SK-N-SH (cell line): ENCODE results near the gene SLC10A2. TPM values are rescaled to one million over a fixed set of nuclear protein-coding genes. Genes with fewer than 3 reads are reported as not detected.

Source experiments
- CTCF ChIA-PET: fragments of 300-600, 350-600 bp; formaldehyde crosslinking; extraction: SDS; loops from one replicate; lab custom pipeline; 2021; lab: Yijun Ruan, JAX
- POLR2A ChIA-PET: fragments of 350-600 bp; sonication (Branson Sonifier 250); formaldehyde crosslinking; extraction: SDS; loops from one replicate; lab custom pipeline; 2020; ENCODE audit warnings: antibody characterized with exemption, inconsistent platforms; lab: Yijun Ruan, JAX
- DNase-seq: peaks from one replicate; pipeline ENCODE4 v3.0.0; 2012
- H2AFZ ChIP-seq: fragments of 200-600 bp; sonication (generic); 2 replicates; pipeline ENCODE4 v1.8.1; 2016; ENCODE audit warnings: antibody characterized with exemption, mild to moderate bottlenecking, low read depth
- H3F3A ChIP-seq: fragments of 200-600 bp; sonication (generic); replicated peaks from 2 replicates; pipeline ENCODE3; 2016; ENCODE audit warnings: antibody characterized with exemption, mild to moderate bottlenecking; ENCODE audit not compliant: insufficient read depth
- H3K27ac ChIP-seq, 2 experiments: fragments of 200-500 bp in 1 of 2; fragments of 200-600 bp in 1 of 2; sonication (Bioruptor generic) in 1 of 2; sonication (generic), shearing (Covaris generic) in 1 of 2; 2 replicates each; pipeline versions ENCODE4 v1.5.1 to v1.6.1; 2014 to 2016; ENCODE audit warnings: low read depth in 2 of 2, inconsistent platforms in 1 of 2, low read length in 1 of 2, mild to moderate bottlenecking in 1 of 2, mixed read lengths in 1 of 2
- H3K27me3 ChIP-seq: fragments of 200-600 bp; sonication (generic), shearing (Covaris generic); 2 replicates; pipeline ENCODE4 v1.6.1; 2016; ENCODE audit warnings: mixed run types; ENCODE audit not compliant: insufficient read depth
- H3K36me3 ChIP-seq, 2 experiments: fragments of 200-500 bp in 1 of 2; fragments of 200-600 bp in 1 of 2; sonication (Bioruptor generic) in 1 of 2; sonication (generic) in 1 of 2; replicated peaks in 1 of 2; 2 replicates each; pipeline versions ENCODE3 to v1.5.1; 2014 to 2016; ENCODE audit warnings: low read length in 1 of 2, mild to moderate bottlenecking in 1 of 2; ENCODE audit not compliant: insufficient read depth in 2 of 2, control insufficient read depth in 1 of 2
- H3K4me1 ChIP-seq, 2 experiments: fragments of 200-500 bp in 1 of 2; fragments of 200-600 bp in 1 of 2; sonication (Bioruptor generic) in 1 of 2; sonication (generic), shearing (Covaris generic) in 1 of 2; 2 replicates each; pipeline versions ENCODE4 v1.5.1 to v1.6.1; 2014 to 2016; ENCODE audit warnings: low read depth in 1 of 2, low read length in 1 of 2, mixed run types in 1 of 2; ENCODE audit not compliant: insufficient read depth in 2 of 2, control insufficient read depth in 1 of 2
- H3K4me2 ChIP-seq: fragments of 200-600 bp; sonication (generic), shearing (Covaris generic); 2 replicates; pipeline ENCODE4 v1.6.1; 2017; ENCODE audit warnings: mixed run types
- H3K4me3 ChIP-seq, 2 experiments: fragments of 200-500 bp in 1 of 2; fragments of 200-600 bp in 1 of 2; sonication (Bioruptor generic) in 1 of 2; sonication (generic), shearing (Covaris generic) in 1 of 2; 2 replicates each; pipeline versions ENCODE4 v1.5.1 to v1.8.1; 2014 to 2016; ENCODE audit warnings: low read depth in 2 of 2, inconsistent platforms in 1 of 2, low read length in 1 of 2, mild to moderate bottlenecking in 1 of 2, mixed read lengths in 1 of 2, moderate library complexity in 1 of 2
- H3K79me2 ChIP-seq: fragments of 200-600 bp; sonication (generic); 2 replicates; pipeline ENCODE4 v1.8.1; 2017; ENCODE audit warnings: mild to moderate bottlenecking; ENCODE audit not compliant: insufficient read depth
- H3K9ac ChIP-seq: fragments of 200-600 bp; sonication (generic); 2 replicates; pipeline ENCODE4 v1.6.1; 2017; ENCODE audit warnings: mixed run types
- H3K9me2 ChIP-seq: fragments of 200-600 bp; sonication (generic); 2 replicates; pipeline ENCODE4 v1.6.1; 2017; ENCODE audit warnings: mixed run types
- H3K9me3 ChIP-seq: fragments of 200-600 bp; sonication (generic); 2 replicates; pipeline ENCODE4 v1.6.1; 2017; ENCODE audit warnings: mixed run types, mild to moderate bottlenecking, moderate library complexity
- H4K20me1 ChIP-seq: fragments of 200-600 bp; sonication (generic); 2 replicates; pipeline ENCODE4 v1.6.1; 2017; ENCODE audit warnings: mild to moderate bottlenecking, mixed run types; ENCODE audit not compliant: insufficient read depth
- EZH2phosphoT487 ChIP-seq: fragments of 200-600 bp; sonication (generic); IDR thresholded peaks from 2 replicates; pipeline ENCODE4 v1.6.1; 2017; ENCODE audit warnings: low read depth, mixed run types, mild to moderate bottlenecking, antibody characterized with exemption, moderate library complexity, borderline replicate concordance
- FOXJ3 ChIP-seq: sonication (generic); formaldehyde crosslinking; IDR thresholded peaks from 2 replicates; pipeline ENCODE4 v1.5.1; 2020; ENCODE audit warnings: mild to moderate bottlenecking, missing genetic modification reagents
- FOXM1 ChIP-seq: IDR thresholded peaks from 2 replicates; pipeline ENCODE4 v1.4.0; 2012; ENCODE audit warnings: low read depth, mild to moderate bottlenecking
- GABPA ChIP-seq: IDR thresholded peaks from 2 replicates; pipeline ENCODE4 v1.4.0; 2012; ENCODE audit warnings: low read depth, mild to moderate bottlenecking
- RAD21 ChIP-seq: IDR thresholded peaks from 2 replicates; pipeline ENCODE4 v1.6.1; 2012; ENCODE audit warnings: mild to moderate bottlenecking, low read length
- RFX5 ChIP-seq: IDR thresholded peaks from 2 replicates; pipeline ENCODE4 v1.6.1; 2012; ENCODE audit warnings: mild to moderate bottlenecking, improper control_type of control experiment, low read length
- RXRA ChIP-seq: IDR thresholded peaks from 2 replicates; pipeline ENCODE4 v1.4.0; 2012; ENCODE audit warnings: low read depth, mild to moderate bottlenecking, borderline replicate concordance
- SIN3A ChIP-seq: IDR thresholded peaks from 2 replicates; pipeline ENCODE4 v1.6.1; 2012; ENCODE audit warnings: low read depth, mild to moderate bottlenecking, low read length, moderate library complexity, borderline replicate concordance
- TCF12 ChIP-seq: IDR thresholded peaks from 2 replicates; pipeline ENCODE4 v1.4.0; 2012
- YY1 ChIP-seq: IDR thresholded peaks from 2 replicates; pipeline ENCODE4 v1.4.0; 2012; ENCODE audit warnings: low read depth, mild to moderate bottlenecking
- ZBTB33 ChIP-seq: IDR thresholded peaks from 2 replicates; pipeline ENCODE4 v1.4.0; 2012; ENCODE audit warnings: low read depth, borderline replicate concordance
- WGBS: methylation state at CpG from one replicate; pipeline ENCODE4 v1.1.6; 2017; ENCODE audit warnings: low lambda C conversion rate; 5-methylcytosine and 5-hydroxymethylcytosine counted together
- polyA plus RNA-seq, 3 experiments: library from polyadenylated mRNA; depleted of rRNA; stranded (reverse); fragments of >200 nt; gene quantifications; 2 replicates each; pipeline ENCODE4 v1.2.3, GENCODE V29; 2012
- TF ChIP-seq, protein P1 (sequence below): IDR thresholded peaks from 2 replicates; pipeline ENCODE4; 2012
- TF ChIP-seq, protein P2 (sequence below): IDR thresholded peaks from 2 replicates; pipeline ENCODE4 v1.4.0; 2012; ENCODE audit warnings: low read depth
- TF ChIP-seq, protein P3 (sequence below): fragments of 150-350 bp; IDR thresholded peaks from 2 replicates; pipeline ENCODE4 v1.6.1; 2016; ENCODE audit warnings: mild to moderate bottlenecking, low read depth, low read length
- TF ChIP-seq, protein P4 (sequence below): fragments of 150-350 bp; IDR thresholded peaks from 2 replicates; pipeline ENCODE4 v1.6.1; 2017; ENCODE audit warnings: antibody characterized with exemption, low read length, low read depth, borderline replicate concordance

The SLC10A2 gene
- polyA plus RNA-seq, 1 of the 3 experiments (the other 2 are of a cell fraction): not detected

- Histone ChIP-seq H4K20me1 (no peaks in the 10 kb centered on the region), H3K27me3 (no peaks in the 10 kb centered on the region), H3K36me3 (no peaks in the 10 kb centered on the region), H3K4me3 (no peak overlapping the region), H3K9me2 (no peaks in the 10 kb centered on the region), H3K27ac (no peak overlapping the region), H2AFZ (no peak overlapping the region), H3F3A (no peaks in the 10 kb centered on the region), H3K9me3 (no peaks in the 10 kb centered on the region), H3K9ac (no peak overlapping the region), H3K4me2 (no peak overlapping the region), H3K79me2 (no peaks in the 10 kb centered on the region), H3K4me1 (no peaks in the 10 kb centered on the region)
- WGBS: 26% methylated on average over 5 of the region's 5 CpGs
- TF ChIP-seq, protein P1, sequence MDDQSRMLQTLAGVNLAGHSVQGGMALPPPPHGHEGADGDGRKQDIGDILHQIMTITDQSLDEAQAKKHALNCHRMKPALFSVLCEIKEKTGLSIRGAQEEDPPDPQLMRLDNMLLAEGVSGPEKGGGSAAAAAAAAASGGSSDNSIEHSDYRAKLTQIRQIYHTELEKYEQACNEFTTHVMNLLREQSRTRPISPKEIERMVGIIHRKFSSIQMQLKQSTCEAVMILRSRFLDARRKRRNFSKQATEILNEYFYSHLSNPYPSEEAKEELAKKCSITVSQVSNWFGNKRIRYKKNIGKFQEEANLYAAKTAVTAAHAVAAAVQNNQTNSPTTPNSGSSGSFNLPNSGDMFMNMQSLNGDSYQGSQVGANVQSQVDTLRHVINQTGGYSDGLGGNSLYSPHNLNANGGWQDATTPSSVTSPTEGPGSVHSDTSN: no peak
- TF ChIP-seq SIN3A (no peak), FOXJ3 (CRISPR knock-in tag) (no peak), GABPA (no peak), TCF12 (no peak), EZH2phosphoT487 (no peak), RAD21 (no peak), RXRA (no peak)
- TF ChIP-seq, protein P2, sequence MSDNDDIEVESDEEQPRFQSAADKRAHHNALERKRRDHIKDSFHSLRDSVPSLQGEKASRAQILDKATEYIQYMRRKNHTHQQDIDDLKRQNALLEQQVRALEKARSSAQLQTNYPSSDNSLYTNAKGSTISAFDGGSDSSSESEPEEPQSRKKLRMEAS: no peak
- TF ChIP-seq, protein P3, sequence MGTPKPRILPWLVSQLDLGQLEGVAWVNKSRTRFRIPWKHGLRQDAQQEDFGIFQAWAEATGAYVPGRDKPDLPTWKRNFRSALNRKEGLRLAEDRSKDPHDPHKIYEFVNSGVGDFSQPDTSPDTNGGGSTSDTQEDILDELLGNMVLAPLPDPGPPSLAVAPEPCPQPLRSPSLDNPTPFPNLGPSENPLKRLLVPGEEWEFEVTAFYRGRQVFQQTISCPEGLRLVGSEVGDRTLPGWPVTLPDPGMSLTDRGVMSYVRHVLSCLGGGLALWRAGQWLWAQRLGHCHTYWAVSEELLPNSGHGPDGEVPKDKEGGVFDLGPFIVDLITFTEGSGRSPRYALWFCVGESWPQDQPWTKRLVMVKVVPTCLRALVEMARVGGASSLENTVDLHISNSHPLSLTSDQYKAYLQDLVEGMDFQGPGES: no peak
- CTCF ChIA-PET: no interaction called here
- DNase-seq: no peak
- POLR2A ChIA-PET: no interaction called here
Measured at GRCh38 chr13:103078158-103078557, 11.9 kb upstream of the SLC10A2 start.

GRCh38 chr13:103068836-103069235 is 2.6 kb upstream of the SLC10A2 start:
- no peaks in the 10 kb centered on the region for H4K20me1 ChIP-seq
- no peaks in the 10 kb centered on the region for H3K9me2 ChIP-seq
- no peaks in the 10 kb centered on the region for H3K36me3 ChIP-seq
- H3K4me1 ChIP-seq: no peaks in the 10 kb centered on the region
- no peaks in the 10 kb centered on the region for H3K27me3 ChIP-seq
- ChIA-PET POLR2A (no interaction called here), CTCF (interaction anchor here (1.0 kb wide), 1 partner anchor 11 kb away, joined by 3 read pairs; no protein-coding TSS in a partner anchor)
- 52% methylated on average over 1 of the region's 1 CpG for WGBS
- H3K4me3 ChIP-seq: no peak overlapping the region
- no peak overlapping the region for H3K9ac ChIP-seq
- no peaks in the 10 kb centered on the region for H3F3A ChIP-seq
- no peaks in the 10 kb centered on the region for H3K9me3 ChIP-seq
- H3K79me2 ChIP-seq: no peaks in the 10 kb centered on the region
- no peak for DNase-seq
- TF ChIP-seq, protein P3: no peak
- TF ChIP-seq FOXM1: no peak
- no peak for TF ChIP-seq RFX5
- no peak for TF ChIP-seq ZBTB33
- TF ChIP-seq YY1: no peak
- TF ChIP-seq, protein P4, sequence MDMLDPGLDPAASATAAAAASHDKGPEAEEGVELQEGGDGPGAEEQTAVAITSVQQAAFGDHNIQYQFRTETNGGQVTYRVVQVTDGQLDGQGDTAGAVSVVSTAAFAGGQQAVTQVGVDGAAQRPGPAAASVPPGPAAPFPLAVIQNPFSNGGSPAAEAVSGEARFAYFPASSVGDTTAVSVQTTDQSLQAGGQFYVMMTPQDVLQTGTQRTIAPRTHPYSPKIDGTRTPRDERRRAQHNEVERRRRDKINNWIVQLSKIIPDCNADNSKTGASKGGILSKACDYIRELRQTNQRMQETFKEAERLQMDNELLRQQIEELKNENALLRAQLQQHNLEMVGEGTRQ: no peak
- H2AFZ ChIP-seq: no peak overlapping the region
- H3K4me2 ChIP-seq: no peak overlapping the region
- H3K27ac ChIP-seq: no peak overlapping the region
